Tibial artery (tissue), 4 donors: ENCODE data around the gene OOEP.
"Not testable (repeated sequence)": the region's sequence is repeated elsewhere in the genome, so short reads cannot be mapped to it uniquely, and the experiment has no call there.

Source experiments
- DNase-seq, 2 donors: peaks; one replicate each; pipeline ENCODE4 v3.0.0-alpha.2; 2019
- H3K27ac ChIP-seq, 2 donors: fragments of 200-600 bp; sonication (generic) in 1 of 2; 1 replicate in 1 of 2; 2 replicates in 1 of 2; pipeline ENCODE4 v1.5.1; 2018 to 2019; ENCODE audit warnings: mild to moderate bottlenecking in 1 of 2
- H3K27me3 ChIP-seq, 2 donors: fragments of 200-600 bp; sonication (generic) in 1 of 2; one replicate each; pipeline versions ENCODE4 v1.5.1 to v1.6.0; 2016 to 2019
- H3K36me3 ChIP-seq, 3 donors: fragments of 200-600 bp; sonication (generic) in 2 of 3; one replicate each; pipeline ENCODE4 v1.5.1; 2016 to 2019; ENCODE audit warnings: mild to moderate bottlenecking in 2 of 3
- H3K4me1 ChIP-seq, 4 donors: fragments of 200-600 bp; sonication (generic) in 2 of 4; 1 replicate in 3 of 4; 2 replicates in 1 of 4; pipeline ENCODE4 v1.5.1; 2016 to 2019
- H3K4me3 ChIP-seq, 2 donors: fragments of 200-600 bp; sonication (generic) in 1 of 2; 1 replicate in 1 of 2; 2 replicates in 1 of 2; pipeline ENCODE4 v1.5.1; 2018 to 2019; ENCODE audit warnings: mild to moderate bottlenecking in 2 of 2
- H3K9me3 ChIP-seq, 3 donors: fragments of 200-600 bp; sonication (generic) in 1 of 3; one replicate each; pipeline ENCODE4 v1.5.1; 2016 to 2019
- intact Hi-C: fragments of 100-400 bp; cut with DNase I; formaldehyde crosslinking; loops from one replicate; pipeline ENCODE4 v1.15.0; 2023; ENCODE audit warnings: low total_unique reads
- TF ChIP-seq, protein P1 (sequence below), 2 experiments: fragments of 200-600 bp in 1 of 2; fragments of 450-650 bp in 1 of 2; IDR thresholded peaks; one replicate each; pipeline ENCODE4 v1.5.1; 2017 to 2019; ENCODE audit warnings: antibody characterized with exemption in 2 of 2, mild to moderate bottlenecking in 1 of 2, moderate library complexity in 1 of 2

OOEP gene

GRCh38 chr6:73395875-73396274, 26.2 kb upstream of the OOEP start:
- H3K27ac ChIP-seq, result no peak overlapping the region
- H3K27me3 ChIP-seq, result no peaks in the 10 kb centered on the region
- H3K4me3 ChIP-seq, result no peak overlapping the region
- TF ChIP-seq, protein P1, sequence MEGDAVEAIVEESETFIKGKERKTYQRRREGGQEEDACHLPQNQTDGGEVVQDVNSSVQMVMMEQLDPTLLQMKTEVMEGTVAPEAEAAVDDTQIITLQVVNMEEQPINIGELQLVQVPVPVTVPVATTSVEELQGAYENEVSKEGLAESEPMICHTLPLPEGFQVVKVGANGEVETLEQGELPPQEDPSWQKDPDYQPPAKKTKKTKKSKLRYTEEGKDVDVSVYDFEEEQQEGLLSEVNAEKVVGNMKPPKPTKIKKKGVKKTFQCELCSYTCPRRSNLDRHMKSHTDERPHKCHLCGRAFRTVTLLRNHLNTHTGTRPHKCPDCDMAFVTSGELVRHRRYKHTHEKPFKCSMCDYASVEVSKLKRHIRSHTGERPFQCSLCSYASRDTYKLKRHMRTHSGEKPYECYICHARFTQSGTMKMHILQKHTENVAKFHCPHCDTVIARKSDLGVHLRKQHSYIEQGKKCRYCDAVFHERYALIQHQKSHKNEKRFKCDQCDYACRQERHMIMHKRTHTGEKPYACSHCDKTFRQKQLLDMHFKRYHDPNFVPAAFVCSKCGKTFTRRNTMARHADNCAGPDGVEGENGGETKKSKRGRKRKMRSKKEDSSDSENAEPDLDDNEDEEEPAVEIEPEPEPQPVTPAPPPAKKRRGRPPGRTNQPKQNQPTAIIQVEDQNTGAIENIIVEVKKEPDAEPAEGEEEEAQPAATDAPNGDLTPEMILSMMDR (IDR thresholded peaks at IDR 0.05), result no peak
- intact Hi-C loops, result no loop called here
- no peaks in the 10 kb centered on the region for H3K36me3 ChIP-seq
- no peaks in the 10 kb centered on the region for H3K4me1 ChIP-seq
- DNase-seq, result no peak
- no peaks in the 10 kb centered on the region for H3K9me3 ChIP-seq

DNA sequence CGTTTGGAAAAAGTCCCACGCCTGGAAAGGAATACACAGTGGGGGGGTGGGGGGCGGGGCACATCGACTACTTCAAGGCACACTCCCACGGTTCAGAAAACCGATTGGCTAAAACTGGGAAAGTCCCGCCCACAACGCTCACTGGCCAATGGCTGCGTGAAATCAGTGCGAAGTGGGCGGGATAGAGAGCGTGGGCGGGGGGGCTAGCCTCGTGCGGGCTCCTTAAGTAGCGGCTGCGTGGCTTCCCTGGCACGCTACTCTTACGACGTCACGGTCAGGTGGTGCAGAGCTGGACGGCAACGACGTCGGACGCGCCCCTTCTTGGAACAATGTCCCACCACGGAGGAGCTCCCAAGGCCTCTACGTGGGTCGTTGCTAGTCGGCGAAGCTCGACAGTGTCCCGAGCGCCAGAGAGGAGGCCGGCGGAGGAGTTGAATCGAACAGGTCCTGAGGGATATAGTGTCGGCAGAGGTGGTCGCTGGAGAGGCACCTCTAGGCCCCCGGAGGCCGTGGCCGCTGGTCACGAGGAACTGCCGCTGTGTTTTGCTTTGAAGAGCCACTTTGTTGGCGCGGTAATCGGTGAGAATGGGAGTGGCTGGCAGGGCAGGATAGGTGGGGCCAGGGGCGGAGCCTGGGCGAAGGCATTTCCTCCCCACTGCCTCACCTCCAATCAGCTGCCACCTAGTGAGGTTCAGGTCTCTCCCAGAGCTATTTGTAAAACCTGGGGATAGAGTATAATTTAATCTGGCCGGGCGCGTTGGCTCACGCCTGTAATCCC, 25.1 kb upstream of the OOEP start, which contains the start of gene DDX43:
TSS of gene DDX43 (plus strand) at position 252 of the 778 bp plus-strand sequence. CDS start at position 330, 78 bp downstream.
- TF ChIP-seq, protein P1 (IDR thresholded peaks at IDR 0.05), result no peak
- Histone ChIP-seq H3K27ac (peak within 1 kb of the TSS in 1 of 2 donors; percentile 68), H3K9me3 (no peaks in the 10 kb centered on the region), H3K27me3 (no peaks in the 10 kb centered on the region), H3K36me3 (no peaks in the 10 kb centered on the region), H3K4me3 (peak within 1 kb of the TSS; percentile 32 to 44), H3K4me1 (no peaks in the 10 kb centered on the region)
- intact Hi-C loops, result no loop called here
- DNase-seq, result peak; percentile 69 to 78

DNA sequence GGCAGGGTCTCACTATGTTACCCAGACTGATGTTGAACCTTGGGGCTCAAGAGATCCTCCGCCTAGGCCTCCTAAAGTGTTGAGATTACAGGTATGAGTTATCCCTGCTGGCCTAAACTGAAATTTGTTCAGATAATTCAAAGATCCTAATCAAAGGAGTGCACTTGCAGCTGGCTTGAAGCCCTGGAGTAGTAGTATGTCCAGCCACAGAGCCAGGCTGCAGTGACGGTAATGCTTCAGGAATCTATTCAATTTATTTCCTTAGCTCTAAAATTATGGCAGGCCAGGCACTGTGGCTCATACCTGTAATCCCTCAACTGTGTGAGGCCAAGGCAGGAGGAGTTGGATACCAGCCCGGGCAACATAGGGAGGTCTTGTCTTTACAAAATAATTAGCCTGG, 23.6 kb upstream of the OOEP start:
- H3K27me3 ChIP-seq, result no peaks in the 10 kb centered on the region
- H3K27ac ChIP-seq, result no peak overlapping the region
- H3K36me3 ChIP-seq, result no peaks in the 10 kb centered on the region
- TF ChIP-seq, protein P1 (IDR thresholded peaks at IDR 0.05), result no peak
- H3K4me1 ChIP-seq, result peaks cover 0 to 3% (median 0%) of the 10 kb centered on the region in 4 donors
- no peak overlapping the region for H3K4me3 ChIP-seq
- intact Hi-C loops, result no loop called here
- H3K9me3 ChIP-seq, result no peaks in the 10 kb centered on the region
- DNase-seq, result no peak

DNA sequence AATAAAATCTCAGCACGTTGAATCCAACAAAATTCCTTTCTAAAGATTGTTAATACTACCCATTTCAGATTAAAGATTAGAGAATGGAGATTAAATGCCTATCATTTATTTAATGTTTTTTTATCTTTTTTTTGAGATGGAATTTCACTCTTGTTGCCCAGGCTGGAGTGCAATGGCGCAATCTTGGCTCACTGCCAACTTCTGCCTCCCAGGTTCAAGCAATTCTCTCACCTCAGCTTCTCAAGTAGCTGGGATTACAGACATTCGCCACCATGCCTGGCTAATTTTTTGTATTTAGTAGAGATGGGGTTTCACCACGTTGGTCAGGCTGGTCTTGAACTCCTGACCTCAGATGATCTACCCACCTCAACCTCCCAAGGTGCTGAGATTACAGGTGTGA, 22.5 kb upstream of the OOEP start:
- H3K4me1 ChIP-seq, H3K36me3 ChIP-seq, H3K4me3 ChIP-seq, DNase-seq, H3K27ac ChIP-seq, H3K27me3 ChIP-seq, H3K9me3 ChIP-seq, intact Hi-C loops: not testable (repeated sequence)

DNA sequence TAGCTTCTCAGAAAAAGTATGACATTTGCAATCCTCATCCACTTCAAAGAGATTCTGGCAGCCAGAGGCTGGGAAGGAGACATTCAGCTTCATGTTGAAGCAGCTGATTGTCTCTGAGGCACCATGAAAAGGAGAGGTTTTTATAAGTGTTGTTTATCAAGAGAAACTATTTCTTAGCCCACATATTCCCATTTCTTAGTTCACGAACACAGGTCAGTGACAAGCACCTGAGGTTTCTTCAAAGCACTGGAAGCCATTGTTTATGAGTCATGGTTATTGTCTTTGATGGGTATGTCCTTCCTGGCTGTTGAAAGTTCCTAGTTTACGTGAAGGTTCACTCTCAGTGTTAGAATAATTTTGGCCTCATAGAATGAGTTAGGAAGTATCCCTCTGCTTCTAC, 22.0 kb upstream of the OOEP start:
- H3K4me3 ChIP-seq, result no peak overlapping the region
- TF ChIP-seq, protein P1 (IDR thresholded peaks at IDR 0.05), result no peak
- H3K27me3 ChIP-seq, result no peaks in the 10 kb centered on the region
- no peak overlapping the region for H3K27ac ChIP-seq
- peaks cover 0 to 5% (median 0%) of the 10 kb centered on the region in 4 donors for H3K4me1 ChIP-seq
- no peak for DNase-seq
- H3K9me3 ChIP-seq, result no peaks in the 10 kb centered on the region
- intact Hi-C loops, result no loop called here
- no peaks in the 10 kb centered on the region for H3K36me3 ChIP-seq

DNA sequence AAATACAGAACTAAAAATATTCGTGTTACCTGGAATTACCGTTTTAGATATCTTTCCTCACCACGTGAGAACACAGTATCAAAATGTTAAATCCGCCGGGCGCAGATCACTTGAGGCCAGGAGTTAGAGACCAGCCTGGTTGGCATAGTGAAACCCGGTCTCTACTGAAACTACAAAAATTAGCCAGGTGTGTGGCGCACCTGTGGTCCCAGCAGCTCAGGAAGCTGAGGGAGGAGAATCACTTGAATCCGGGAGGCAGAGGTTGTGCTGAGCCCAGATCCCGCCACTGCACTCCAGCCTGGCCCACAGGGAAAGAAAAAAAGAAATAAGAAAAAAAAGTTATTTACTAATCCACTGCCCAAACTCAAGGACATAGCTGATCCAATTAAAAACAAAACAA, 20.2 kb upstream of the OOEP start:
- H3K4me1 ChIP-seq, result peaks cover 0 to 5% (median 0%) of the 10 kb centered on the region in 4 donors
- H3K27me3 ChIP-seq, result no peaks in the 10 kb centered on the region
- no peak overlapping the region for H3K27ac ChIP-seq
- no peaks in the 10 kb centered on the region for H3K9me3 ChIP-seq
- no peak overlapping the region for H3K4me3 ChIP-seq
- TF ChIP-seq, protein P1 (IDR thresholded peaks at IDR 0.05), result no peak
- DNase-seq, result no peak
- H3K36me3 ChIP-seq, result no peaks in the 10 kb centered on the region
- intact Hi-C loops, result no loop called here
